ENCODE results near the gene TTLL5.

GRCh38 chr14:75650253-75651058 is 10.6 kb upstream of the TTLL5 start:
- TF ChIP-seq EP300 (IDR thresholded peaks at IDR 0.05; ENCODE audit: borderline replicate concordance in 1 of 2, low read depth in 1 of 2, low read length in 1 of 2) (no peak), MAX (IDR thresholded peaks at IDR 0.05; ENCODE audit: low read depth) (no peak), GABPA (IDR thresholded peaks at IDR 0.05; ENCODE audit: low read depth) (no peak), RAD21 (IDR thresholded peaks at IDR 0.05; ENCODE audit: low read length) (no peak), CTCF (IDR thresholded peaks at IDR 0.05) (no peak), FOXM1 (IDR thresholded peaks at IDR 0.05; ENCODE audit: low read depth) (no peak), USF2 (IDR thresholded peaks at IDR 0.05; ENCODE audit: borderline replicate concordance, low read depth, low read length) (no peak), REST (IDR thresholded peaks at IDR 0.05; ENCODE audit: low read depth, low read length) (no peak), RCOR1 (IDR thresholded peaks at IDR 0.05; ENCODE audit: low read length) (no peak), TEAD4 (IDR thresholded peaks at IDR 0.05; ENCODE audit: borderline replicate concordance, insufficient read depth) (no peak)

Data from SK-N-SH (cell line).